Endothelial cell of umbilical vein (primary cell): ENCODE measurements around the gene ID2. TPM values are rescaled to one million over a fixed set of nuclear protein-coding genes. Genes with fewer than 3 reads are reported as not detected.
A peak's percentile ranks its signal among the peaks of the same experiment; 100 is the strongest.

Experiments
- BruUV-seq: library from RNA; stranded (reverse); fragments of 400-500 nt; replicated peaks from 2 replicates; lab custom pipeline; 2021; lab: Mats Ljungman, UMichigan
- CTCF ChIA-PET: fragments of 300-600, 350-600 bp; sonication (Branson Sonifier 250); formaldehyde crosslinking; loops from one replicate; lab custom pipeline; 2021; ENCODE audit warnings: antibody characterized with exemption, inconsistent platforms; lab: Charles Lee
- POLR2A ChIA-PET: fragments of 300-600, 350-600 bp; sonication (Branson Sonifier 250); formaldehyde crosslinking; loops from one replicate; lab custom pipeline; 2021; ENCODE audit warnings: antibody characterized with exemption, inconsistent platforms; lab: Charles Lee
- DNase-seq: peaks from one replicate; pipeline ENCODE4 v3.0.0-alpha.2; 2011; ENCODE audit warnings: low read depth, low spot score
- FAIRE-seq: peaks from 2 replicates; lab custom pipeline; 2011; peaks lifted over from hg19 to GRCh38; lab: Jason Lieb, UNC
- H2AFZ ChIP-seq: 2 replicates; pipeline ENCODE4 v1.6.0; 2012; ENCODE audit warnings: low read depth, low read length, control low read depth, inconsistent platforms
- H3K27ac ChIP-seq: 2 replicates; pipeline ENCODE4 v1.5.1; 2011; ENCODE audit warnings: low read depth, mild to moderate bottlenecking, control low read depth, low read length, moderate library complexity; ENCODE audit not compliant: insufficient read depth
- H3K27me3 ChIP-seq, 2 experiments: 2 replicates each; pipeline versions ENCODE4 v1.6.0 to v1.6.1; 2011; ENCODE audit warnings: low read length in 2 of 2, mixed read lengths in 1 of 2; ENCODE audit not compliant: control insufficient read depth in 2 of 2, insufficient read depth in 2 of 2
- H3K36me3 ChIP-seq, 2 experiments: 2 replicates in 1 of 2; 3 replicates in 1 of 2; pipeline ENCODE4 v1.5.1; 2011; ENCODE audit warnings: low read length in 2 of 2, mild to moderate bottlenecking in 1 of 2, moderate library complexity in 1 of 2; ENCODE audit not compliant: control insufficient read depth in 2 of 2, insufficient read depth in 2 of 2; ENCODE audit errors: extremely low read depth in 1 of 2
- H3K4me1 ChIP-seq: 3 replicates; pipeline ENCODE4 v1.5.1; 2011; ENCODE audit warnings: mild to moderate bottlenecking, low read length; ENCODE audit not compliant: control insufficient read depth, insufficient read depth; ENCODE audit errors: extremely low read depth
- H3K4me2 ChIP-seq: 2 replicates; pipeline ENCODE4 v1.6.1; 2011; ENCODE audit warnings: low read length, control low read depth, mixed read lengths; ENCODE audit not compliant: insufficient read depth
- H3K4me3 ChIP-seq, 3 experiments: fragments of 200-600 bp in 1 of 3; sonication (generic), shearing (Covaris generic) in 1 of 3; replicated peaks in 1 of 3; 2 replicates each; pipeline ENCODE4 v1.5.1; 2011 to 2016; ENCODE audit warnings: control low read depth in 3 of 3, low read length in 3 of 3, mild to moderate bottlenecking in 2 of 3, inconsistent platforms in 1 of 3, low read depth in 1 of 3, moderate library complexity in 1 of 3; ENCODE audit not compliant: insufficient read depth in 1 of 3
- H3K79me2 ChIP-seq: 2 replicates; pipeline ENCODE4 v1.6.0; 2012; ENCODE audit warnings: low read length, inconsistent platforms; ENCODE audit not compliant: control insufficient read depth, insufficient read depth
- H3K9ac ChIP-seq: replicated peaks from 2 replicates; pipeline ENCODE3; 2011; ENCODE audit warnings: low read length, control low read depth; ENCODE audit not compliant: insufficient read depth; ENCODE audit errors: extremely low read depth
- H3K9me1 ChIP-seq: replicated peaks from 3 replicates; pipeline ENCODE4 v1.6.0; 2011; ENCODE audit warnings: mild to moderate bottlenecking, low read length; ENCODE audit not compliant: control insufficient read depth, insufficient read depth; ENCODE audit errors: extremely low read depth
- H3K9me3 ChIP-seq: replicated peaks from 2 replicates; pipeline ENCODE4 v1.5.1; 2012; ENCODE audit warnings: low read length, inconsistent platforms; ENCODE audit not compliant: control insufficient read depth, insufficient read depth
- H4K20me1 ChIP-seq: replicated peaks from 2 replicates; pipeline ENCODE3; 2011; ENCODE audit warnings: mild to moderate bottlenecking, low read length; ENCODE audit not compliant: control insufficient read depth, insufficient read depth; ENCODE audit errors: extremely low read depth
- EZH2 ChIP-seq: IDR thresholded peaks from 2 replicates; pipeline ENCODE4 v1.6.1; 2012; ENCODE audit warnings: borderline replicate concordance, low read depth, mild to moderate bottlenecking, moderate library complexity, low read length, inconsistent platforms; ENCODE audit not compliant: severe bottlenecking
- FOS ChIP-seq: IDR thresholded peaks from 2 replicates; pipeline ENCODE4 v1.6.1; 2011; ENCODE audit warnings: mild to moderate bottlenecking, low read length, moderate library complexity, borderline replicate concordance; ENCODE audit not compliant: insufficient read depth
- GATA2 ChIP-seq: IDR thresholded peaks from 2 replicates; pipeline ENCODE4 v1.7.0; 2011; ENCODE audit warnings: low read depth, mild to moderate bottlenecking, moderate library complexity, mixed read lengths, low read length; ENCODE audit not compliant: insufficient read length, insufficient read depth
- JUN ChIP-seq: IDR thresholded peaks from 2 replicates; pipeline ENCODE4 v1.6.1; 2011; ENCODE audit warnings: borderline replicate concordance, low read depth; ENCODE audit not compliant: insufficient read length, insufficient read depth
- MYC ChIP-seq: IDR thresholded peaks from one replicate; pipeline ENCODE4 v1.6.1; 2011; ENCODE audit warnings: mild to moderate bottlenecking, low read depth, low read length
- POLR2A ChIP-seq: IDR thresholded peaks from 2 replicates; pipeline ENCODE4 v1.6.1; 2012; ENCODE audit warnings: low read depth, mild to moderate bottlenecking, control low read depth, low read length
- POLR2AphosphoS5 ChIP-seq: IDR thresholded peaks from 2 replicates; pipeline ENCODE4 v1.6.1; 2012; ENCODE audit warnings: low read depth, mild to moderate bottlenecking, control low read depth, low read length, moderate library complexity; ENCODE audit not compliant: insufficient read depth
- dilution Hi-C: fragments of 300-500 bp; cut with MboI; formaldehyde crosslinking; loops from one replicate; pipeline ENCODE4 v1.15.0; 2019; ENCODE audit warnings: low sequenced_read_pairs; ENCODE audit not compliant: extremely low pct_ligation_motif_present
- intact Hi-C: fragments of 100-400 bp; cut with micrococcal nuclease; formaldehyde crosslinking; loops from one replicate; pipeline ENCODE4 v1.10.0; 2022
- polyA plus RNA-seq, 4 experiments: library from polyadenylated mRNA; depleted of rRNA in 3 of 4; stranded (reverse) in 3 of 4; unstranded in 1 of 4; fragments of >200 nt; gene quantifications; 2 replicates each; pipeline versions ENCODE4 v1.2.1 to v1.2.3, GENCODE V29; 2011 to 2012; ENCODE audit warnings: missing spikeins in 1 of 4
- total RNA-seq: library from RNA; stranded (reverse); gene quantifications from 2 replicates; pipeline ENCODE4 v1.2.3, GENCODE V29; 2021
- TF ChIP-seq, protein P1 (sequence below), 2 donors: IDR thresholded peaks; 1 replicate in 1 of 2; 2 replicates in 1 of 2; pipeline ENCODE4 v1.5.1; 2011; ENCODE audit warnings: low read length in 2 of 2, mild to moderate bottlenecking in 2 of 2, moderate library complexity in 2 of 2, control low read depth in 1 of 2, inconsistent platforms in 1 of 2, low read depth in 1 of 2; ENCODE audit not compliant: insufficient read depth in 1 of 2; ENCODE audit errors: extremely low read depth in 1 of 2
- TF ChIP-seq, protein P2 (sequence below): IDR thresholded peaks from 2 replicates; pipeline ENCODE4 v1.6.1; 2011; ENCODE audit not compliant: insufficient read depth, insufficient read length

Gene ID2
- total and polyA plus RNA-seq, 2 donors (not counting 3 experiments of a cell fraction or from before 2014, with no cell fraction given): 4.1 to 29.1 TPM

DNA sequence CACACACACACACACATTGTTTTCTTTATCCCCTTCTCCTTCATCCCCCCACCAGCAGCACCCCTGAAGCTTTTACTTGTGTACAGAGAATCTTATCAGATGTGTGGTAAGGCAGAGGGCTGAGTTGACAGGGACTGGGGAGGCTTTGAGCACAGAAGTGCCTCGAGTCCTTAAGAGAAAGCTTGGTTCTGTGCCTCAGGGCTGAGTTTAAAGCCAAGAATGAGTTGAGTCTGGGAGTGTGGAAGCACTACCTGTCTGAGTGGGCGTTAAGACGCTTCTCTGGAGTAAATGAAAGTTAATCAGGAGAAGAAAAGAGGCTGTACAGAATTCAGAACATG lies 2.7 kb downstream of the ID2 start:
- Histone ChIP-seq H3K27me3 (peaks cover 8 to 22% of the 10 kb centered on the region in 2 experiments), H3K4me1 (peaks cover 43% of the 10 kb centered on the region), H3K27ac (no peak overlapping the region), H3K9ac (no peak overlapping the region), H3K4me3 (no peak overlapping the region), H3K4me2 (no peak overlapping the region), H3K79me2 (no peaks in the 10 kb centered on the region), H3K9me3 (no peaks in the 10 kb centered on the region), H4K20me1 (no peaks in the 10 kb centered on the region), H3K9me1 (no peaks in the 10 kb centered on the region), H2AFZ (no peak overlapping the region), H3K36me3 (no peaks in the 10 kb centered on the region)
- intact Hi-C loops (loop anchor here (10.0 kb wide), 1 partner anchor 1860 kb away; no protein-coding TSS in a partner anchor), dilution Hi-C loops (no loop called here)
- CTCF ChIA-PET: interaction anchor here (0.6 to 1.9 kb wide), 4 partner anchors 982 to 1587 kb away, joined by 3 to 33 read pairs (median 5); no protein-coding TSS in a partner anchor
- BruUV-seq: no TSS peak
- POLR2A ChIA-PET: no interaction called here
- DNase-seq (peak; percentile 11), FAIRE-seq (no peak)
- TF ChIP-seq GATA2 (no peak), JUN (no peak), EZH2 (no peak), POLR2A (no peak), MYC (no peak), POLR2AphosphoS5 (no peak), FOS (no peak)
- TF ChIP-seq, protein P1, sequence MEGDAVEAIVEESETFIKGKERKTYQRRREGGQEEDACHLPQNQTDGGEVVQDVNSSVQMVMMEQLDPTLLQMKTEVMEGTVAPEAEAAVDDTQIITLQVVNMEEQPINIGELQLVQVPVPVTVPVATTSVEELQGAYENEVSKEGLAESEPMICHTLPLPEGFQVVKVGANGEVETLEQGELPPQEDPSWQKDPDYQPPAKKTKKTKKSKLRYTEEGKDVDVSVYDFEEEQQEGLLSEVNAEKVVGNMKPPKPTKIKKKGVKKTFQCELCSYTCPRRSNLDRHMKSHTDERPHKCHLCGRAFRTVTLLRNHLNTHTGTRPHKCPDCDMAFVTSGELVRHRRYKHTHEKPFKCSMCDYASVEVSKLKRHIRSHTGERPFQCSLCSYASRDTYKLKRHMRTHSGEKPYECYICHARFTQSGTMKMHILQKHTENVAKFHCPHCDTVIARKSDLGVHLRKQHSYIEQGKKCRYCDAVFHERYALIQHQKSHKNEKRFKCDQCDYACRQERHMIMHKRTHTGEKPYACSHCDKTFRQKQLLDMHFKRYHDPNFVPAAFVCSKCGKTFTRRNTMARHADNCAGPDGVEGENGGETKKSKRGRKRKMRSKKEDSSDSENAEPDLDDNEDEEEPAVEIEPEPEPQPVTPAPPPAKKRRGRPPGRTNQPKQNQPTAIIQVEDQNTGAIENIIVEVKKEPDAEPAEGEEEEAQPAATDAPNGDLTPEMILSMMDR (IDR thresholded peaks at IDR 0.05; ENCODE audit: extremely low read depth in 1 of 2, insufficient read depth in 1 of 2, low read depth in 1 of 2, low read length in 2 of 2): no peak
- TF ChIP-seq, protein P2, sequence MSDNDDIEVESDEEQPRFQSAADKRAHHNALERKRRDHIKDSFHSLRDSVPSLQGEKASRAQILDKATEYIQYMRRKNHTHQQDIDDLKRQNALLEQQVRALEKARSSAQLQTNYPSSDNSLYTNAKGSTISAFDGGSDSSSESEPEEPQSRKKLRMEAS: no peak
